H9 (cell line): ENCODE results near the gene VWA5B1. TPM values are rescaled to one million over a fixed set of nuclear protein-coding genes. Genes with fewer than 3 reads are reported as not detected.

Source experiments
- DNase-seq: peaks from one replicate; pipeline ENCODE4 v3.0.0-alpha.2; 2017
- H2AFZ ChIP-seq: one replicate; pipeline ENCODE4 v1.6.1; 2013; ENCODE audit warnings: mild to moderate bottlenecking, low read length, control low read depth, moderate library complexity
- H2AK5ac ChIP-seq: 2 replicates; pipeline ENCODE4 v1.6.1; 2013; ENCODE audit warnings: low read length, control low read depth, mixed read lengths; ENCODE audit not compliant: insufficient read length
- H2BK120ac ChIP-seq: one replicate; pipeline ENCODE4 v1.6.1; 2013; ENCODE audit warnings: low read depth, mild to moderate bottlenecking, low read length, control low read depth, inconsistent platforms; ENCODE audit not compliant: poor library complexity, severe bottlenecking
- H2BK12ac ChIP-seq: 2 replicates; pipeline ENCODE4 v1.6.1; 2013; ENCODE audit warnings: low read length, control low read depth, mixed read lengths, low read depth; ENCODE audit not compliant: insufficient read length
- H2BK15ac ChIP-seq: 2 replicates; pipeline ENCODE4 v1.6.1; 2013; ENCODE audit warnings: low read depth, low read length, control low read depth
- H2BK20ac ChIP-seq: one replicate; pipeline ENCODE4 v1.6.1; 2013; ENCODE audit warnings: low read depth, mild to moderate bottlenecking, low read length, control low read depth, inconsistent platforms; ENCODE audit not compliant: poor library complexity, severe bottlenecking
- H2BK5ac ChIP-seq: 2 replicates; pipeline ENCODE4 v1.6.1; 2013; ENCODE audit warnings: low read length, control low read depth, mixed read lengths; ENCODE audit not compliant: insufficient read length
- H3K14ac ChIP-seq: 2 replicates; pipeline ENCODE4 v1.6.1; 2013; ENCODE audit warnings: low read length, control low read depth; ENCODE audit not compliant: insufficient read depth
- H3K18ac ChIP-seq: 2 replicates; pipeline ENCODE4 v1.6.1; 2013; ENCODE audit warnings: low read depth, mild to moderate bottlenecking, mixed read lengths, low read length, control low read depth; ENCODE audit not compliant: insufficient read length
- H3K23ac ChIP-seq: 2 replicates; pipeline ENCODE4 v1.6.1; 2013; ENCODE audit warnings: low read length, control low read depth, mixed read lengths, low read depth; ENCODE audit not compliant: insufficient read length
- H3K23me2 ChIP-seq: 2 replicates; pipeline ENCODE4 v1.6.1; 2013; ENCODE audit warnings: low read depth, mild to moderate bottlenecking, mixed read lengths, low read length, control low read depth; ENCODE audit not compliant: insufficient read length, poor library complexity, severe bottlenecking
- H3K27ac ChIP-seq: 2 replicates; pipeline ENCODE4 v1.5.1; 2013; ENCODE audit warnings: low read length, control low read depth, mixed read lengths, low read depth; ENCODE audit not compliant: insufficient read length
- H3K27me3 ChIP-seq: 2 replicates; pipeline ENCODE4 v1.6.1; 2013; ENCODE audit warnings: low read length, control low read depth, inconsistent platforms; ENCODE audit not compliant: insufficient read depth
- H3K4ac ChIP-seq: 2 replicates; pipeline ENCODE4 v1.6.1; 2013; ENCODE audit warnings: low read depth, mild to moderate bottlenecking, control low read depth, inconsistent platforms, low read length, moderate library complexity
- H3K4me1 ChIP-seq: 2 replicates; pipeline ENCODE4 v1.6.1; 2013; ENCODE audit warnings: low read length, control low read depth, inconsistent platforms; ENCODE audit not compliant: insufficient read depth
- H3K4me2 ChIP-seq: 2 replicates; pipeline ENCODE4 v1.6.1; 2013; ENCODE audit warnings: low read length, control low read depth, mixed read lengths; ENCODE audit not compliant: insufficient read length, insufficient read depth
- H3K56ac ChIP-seq: 2 replicates; pipeline ENCODE4 v1.6.1; 2013; ENCODE audit warnings: low read depth, mild to moderate bottlenecking, mixed read lengths, low read length, control low read depth; ENCODE audit not compliant: insufficient read length
- H3K79me1 ChIP-seq: 2 replicates; pipeline ENCODE4 v1.6.1; 2013; ENCODE audit warnings: low read depth, mild to moderate bottlenecking, moderate library complexity, low read length, control low read depth, inconsistent platforms; ENCODE audit not compliant: insufficient read depth, poor library complexity, severe bottlenecking
- H3K79me2 ChIP-seq: 2 replicates; pipeline ENCODE4 v1.6.1; 2013; ENCODE audit warnings: low read length, control low read depth, inconsistent platforms; ENCODE audit not compliant: insufficient read depth
- H3K9ac ChIP-seq: 2 replicates; pipeline ENCODE4 v1.6.1; 2013; ENCODE audit warnings: low read length, control low read depth, mixed read lengths; ENCODE audit not compliant: insufficient read length; ENCODE audit errors: extremely low read depth
- H3K9me3 ChIP-seq: one replicate; pipeline ENCODE4 v1.6.1; 2013; ENCODE audit warnings: low read depth, low read length, inconsistent platforms; ENCODE audit not compliant: control insufficient read depth
- H3T11ph ChIP-seq: one replicate; pipeline ENCODE4 v1.6.1; 2013; ENCODE audit warnings: mild to moderate bottlenecking, low read length, control low read depth, inconsistent platforms
- H4K20me1 ChIP-seq: one replicate; pipeline ENCODE4 v1.6.1; 2013; ENCODE audit not compliant: control insufficient read depth, insufficient read length, insufficient read depth
- H4K5ac ChIP-seq: 2 replicates; pipeline ENCODE4 v1.6.1; 2013; ENCODE audit warnings: low read depth, mild to moderate bottlenecking, mixed read lengths, low read length, control low read depth; ENCODE audit not compliant: insufficient read length
- H4K8ac ChIP-seq: replicated peaks from 2 replicates; pipeline ENCODE4 v1.6.1; 2013; ENCODE audit warnings: low read length, control low read depth, mixed read lengths, low read depth; ENCODE audit not compliant: insufficient read length
- H4K91ac ChIP-seq: 2 replicates; pipeline ENCODE4 v1.6.1; 2013; ENCODE audit warnings: low read depth, mild to moderate bottlenecking, moderate library complexity, mixed read lengths, low read length, control low read depth; ENCODE audit not compliant: insufficient read length
- H3K27ac Mint-ChIP-seq, 3 experiments: 2 replicates in 2 of 3; 3 replicates in 1 of 3; pipeline ENCODE4 v1.8.0; 2020 to 2021; ENCODE audit warnings: mixed read lengths in 3 of 3, mild to moderate bottlenecking in 1 of 3, moderate library complexity in 1 of 3
- H3K27me3 Mint-ChIP-seq: 2 replicates; pipeline ENCODE4 v1.8.0; 2021; ENCODE audit warnings: low read depth, mild to moderate bottlenecking, moderate library complexity, mixed read lengths
- H3K36me3 Mint-ChIP-seq, 3 experiments: 2 replicates in 2 of 3; 3 replicates in 1 of 3; pipeline ENCODE4 v1.8.0; 2020 to 2021; ENCODE audit warnings: low read depth in 3 of 3, mixed read lengths in 3 of 3; ENCODE audit not compliant: insufficient read depth in 1 of 3
- H3K4me1 Mint-ChIP-seq, 2 experiments: 2 replicates each; pipeline ENCODE4 v1.8.0; 2020; ENCODE audit warnings: mixed read lengths in 2 of 2
- H3K4me3 Mint-ChIP-seq, 2 experiments: 2 replicates in 1 of 2; 3 replicates in 1 of 2; pipeline ENCODE4 v1.8.0; 2020 to 2021; ENCODE audit warnings: mild to moderate bottlenecking in 2 of 2, mixed read lengths in 2 of 2, moderate library complexity in 1 of 2
- H3K9me3 Mint-ChIP-seq, 2 experiments: 2 replicates in 1 of 2; 3 replicates in 1 of 2; pipeline ENCODE4 v1.8.0; 2020; ENCODE audit warnings: mild to moderate bottlenecking in 2 of 2, mixed read lengths in 2 of 2, moderate library complexity in 1 of 2
- WGBS: extraction: QIAGEN DNeasy Blood & Tissue Kit; methylation state at CpG from one replicate; pipeline ENCODE4 v1.1.7; 2013; ENCODE audit warnings: missing lambda C conversion rate, low lambda C conversion rate, mixed read lengths; ENCODE audit not compliant: insufficient read length; ENCODE audit errors: extremely low coverage; 5-methylcytosine and 5-hydroxymethylcytosine counted together
- long read RNA-seq: library from polyadenylated mRNA; unstranded; transcript quantifications from one replicate; pipeline ENCODE4 v2.0.0, GENCODE V29; 2020
- total RNA-seq: library from RNA; stranded (reverse); gene quantifications from 2 replicates; pipeline ENCODE4 v1.2.1, GENCODE V29; 2021
- TF ChIP-seq, protein P1 (sequence below): fragments of 200-600 bp; sonication (generic); conservative IDR thresholded peaks from 3 replicates; pipeline ENCODE4 v1.8.0; 2021; ENCODE audit warnings: antibody characterized with exemption, mild to moderate bottlenecking

The VWA5B1 gene, protein sequence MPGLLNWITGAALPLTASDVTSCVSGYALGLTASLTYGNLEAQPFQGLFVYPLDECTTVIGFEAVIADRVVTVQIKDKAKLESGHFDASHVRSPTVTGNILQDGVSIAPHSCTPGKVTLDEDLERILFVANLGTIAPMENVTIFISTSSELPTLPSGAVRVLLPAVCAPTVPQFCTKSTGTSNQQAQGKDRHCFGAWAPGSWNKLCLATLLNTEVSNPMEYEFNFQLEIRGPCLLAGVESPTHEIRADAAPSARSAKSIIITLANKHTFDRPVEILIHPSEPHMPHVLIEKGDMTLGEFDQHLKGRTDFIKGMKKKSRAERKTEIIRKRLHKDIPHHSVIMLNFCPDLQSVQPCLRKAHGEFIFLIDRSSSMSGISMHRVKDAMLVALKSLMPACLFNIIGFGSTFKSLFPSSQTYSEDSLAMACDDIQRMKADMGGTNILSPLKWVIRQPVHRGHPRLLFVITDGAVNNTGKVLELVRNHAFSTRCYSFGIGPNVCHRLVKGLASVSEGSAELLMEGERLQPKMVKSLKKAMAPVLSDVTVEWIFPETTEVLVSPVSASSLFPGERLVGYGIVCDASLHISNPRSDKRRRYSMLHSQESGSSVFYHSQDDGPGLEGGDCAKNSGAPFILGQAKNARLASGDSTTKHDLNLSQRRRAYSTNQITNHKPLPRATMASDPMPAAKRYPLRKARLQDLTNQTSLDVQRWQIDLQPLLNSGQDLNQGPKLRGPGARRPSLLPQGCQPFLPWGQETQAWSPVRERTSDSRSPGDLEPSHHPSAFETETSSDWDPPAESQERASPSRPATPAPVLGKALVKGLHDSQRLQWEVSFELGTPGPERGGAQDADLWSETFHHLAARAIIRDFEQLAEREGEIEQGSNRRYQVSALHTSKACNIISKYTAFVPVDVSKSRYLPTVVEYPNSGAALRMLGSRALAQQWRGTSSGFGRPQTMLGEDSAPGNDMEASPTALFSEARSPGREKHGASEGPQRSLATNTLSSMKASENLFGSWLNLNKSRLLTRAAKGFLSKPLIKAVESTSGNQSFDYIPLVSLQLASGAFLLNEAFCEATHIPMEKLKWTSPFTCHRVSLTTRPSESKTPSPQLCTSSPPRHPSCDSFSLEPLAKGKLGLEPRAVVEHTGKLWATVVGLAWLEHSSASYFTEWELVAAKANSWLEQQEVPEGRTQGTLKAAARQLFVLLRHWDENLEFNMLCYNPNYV
- total RNA-seq = 0.18 TPM in 1 of 2 replicates, not detected in the other
- long read RNA-seq = 0 reads

DNA sequence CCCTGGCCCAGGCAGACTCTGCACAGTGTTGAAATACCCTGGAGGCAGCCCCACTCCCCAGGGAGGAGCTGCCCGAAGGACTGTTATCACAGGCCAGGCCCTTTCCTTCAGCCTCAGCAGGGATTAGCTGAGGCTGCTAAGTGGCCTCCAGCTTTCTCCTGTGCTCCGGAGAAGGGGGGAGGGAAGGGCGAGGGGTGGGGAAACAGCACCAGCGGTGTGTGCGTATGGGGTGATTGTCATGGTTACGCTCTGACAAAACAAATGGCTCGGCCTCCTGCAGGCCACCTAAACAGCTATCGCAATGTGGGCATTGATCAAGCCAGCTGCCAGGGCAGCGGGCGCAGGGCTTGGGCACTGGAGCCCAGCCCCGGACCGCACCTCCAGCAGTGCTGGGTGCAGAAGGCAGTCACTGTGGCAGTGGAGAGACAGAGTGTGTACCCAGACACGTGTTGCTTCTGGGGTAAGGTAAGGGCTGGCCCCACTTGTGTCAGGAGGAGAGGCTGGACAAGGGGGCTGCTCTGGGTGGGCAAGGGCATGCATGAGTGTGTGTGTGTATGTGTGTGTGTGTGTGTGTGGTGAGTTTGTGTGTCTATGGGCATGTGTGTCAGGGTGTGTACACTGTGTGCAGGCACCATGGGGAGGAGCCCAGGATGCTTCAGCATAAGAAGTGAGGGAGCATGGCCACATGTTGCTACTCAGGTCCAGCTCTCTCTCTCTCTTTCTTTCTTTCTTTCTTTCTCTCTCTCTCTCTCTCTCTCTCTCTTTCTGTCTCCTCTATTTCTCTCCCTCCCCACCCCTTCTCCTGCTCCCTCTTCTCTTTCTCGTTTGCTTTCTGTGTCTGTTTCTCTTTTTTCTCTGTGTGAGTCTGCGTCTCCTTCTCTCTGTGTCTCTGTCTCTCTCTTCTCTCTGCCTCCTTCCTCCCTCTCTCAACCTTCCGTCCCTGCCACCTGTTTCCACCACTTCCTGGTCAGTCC lies at the start of gene VWA5B1:
Gene VWA5B1, plus strand, starts transcription at position 252 of the 974 bp plus-strand sequence. CDS start 19,727 bp downstream, outside the sequence.
- no peaks in the 10 kb centered on the region for H3K9me3 Mint-ChIP-seq
- Histone ChIP-seq H3K9me3 (no peaks in the 10 kb centered on the region), H2BK15ac (no peak within 1 kb of the TSS), H3K4me2 (peak within 1 kb of the TSS; percentile 39), H4K8ac (no peak within 1 kb of the TSS), H3K56ac (no peak within 1 kb of the TSS), H3K23me2 (no peaks in the 10 kb centered on the region), H3K27me3 (no peaks in the 10 kb centered on the region; the same call in 1 of the 2 replicates), H4K5ac (no peak within 1 kb of the TSS), H4K20me1 (no peaks in the 10 kb centered on the region), H3K4me1 (peaks cover 4% of the 10 kb centered on the region), H2AK5ac (no peak within 1 kb of the TSS), H3K18ac (peak within 1 kb of the TSS; percentile 51), H3K79me1 (no peaks in the 10 kb centered on the region), H2BK5ac (no peak within 1 kb of the TSS), H3K27ac (no peak within 1 kb of the TSS), H4K91ac (no peak within 1 kb of the TSS), H3K9ac (no peak within 1 kb of the TSS), H3K14ac (peak within 1 kb of the TSS; percentile 80; the same call in 1 of the 2 replicates), H2BK12ac (no peak within 1 kb of the TSS), H3T11ph (no peak within 1 kb of the TSS), H3K79me2 (no peaks in the 10 kb centered on the region), H2BK20ac (peak within 1 kb of the TSS; percentile 49), H3K4ac (no peak within 1 kb of the TSS; the same call in 1 of the 2 replicates), H2BK120ac (no peak within 1 kb of the TSS), H2AFZ (no peak within 1 kb of the TSS), H3K23ac (no peak within 1 kb of the TSS)
- TF ChIP-seq, protein P1, sequence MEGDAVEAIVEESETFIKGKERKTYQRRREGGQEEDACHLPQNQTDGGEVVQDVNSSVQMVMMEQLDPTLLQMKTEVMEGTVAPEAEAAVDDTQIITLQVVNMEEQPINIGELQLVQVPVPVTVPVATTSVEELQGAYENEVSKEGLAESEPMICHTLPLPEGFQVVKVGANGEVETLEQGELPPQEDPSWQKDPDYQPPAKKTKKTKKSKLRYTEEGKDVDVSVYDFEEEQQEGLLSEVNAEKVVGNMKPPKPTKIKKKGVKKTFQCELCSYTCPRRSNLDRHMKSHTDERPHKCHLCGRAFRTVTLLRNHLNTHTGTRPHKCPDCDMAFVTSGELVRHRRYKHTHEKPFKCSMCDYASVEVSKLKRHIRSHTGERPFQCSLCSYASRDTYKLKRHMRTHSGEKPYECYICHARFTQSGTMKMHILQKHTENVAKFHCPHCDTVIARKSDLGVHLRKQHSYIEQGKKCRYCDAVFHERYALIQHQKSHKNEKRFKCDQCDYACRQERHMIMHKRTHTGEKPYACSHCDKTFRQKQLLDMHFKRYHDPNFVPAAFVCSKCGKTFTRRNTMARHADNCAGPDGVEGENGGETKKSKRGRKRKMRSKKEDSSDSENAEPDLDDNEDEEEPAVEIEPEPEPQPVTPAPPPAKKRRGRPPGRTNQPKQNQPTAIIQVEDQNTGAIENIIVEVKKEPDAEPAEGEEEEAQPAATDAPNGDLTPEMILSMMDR = no peak
- H3K27ac Mint-ChIP-seq = peak within 1 kb of the TSS in 2 of 3 experiments; percentile 14 to 95; a peak in 3 of 7 replicates
- peak within 1 kb of the TSS; percentile 56 to 77 for H3K4me3 Mint-ChIP-seq
- peak; percentile 94 for DNase-seq
- H3K4me1 Mint-ChIP-seq = peaks cover 25 to 31% of the 10 kb centered on the region in 2 experiments
- WGBS = no CpG with 5 or more reads among the region's 16 CpGs
- H3K36me3 Mint-ChIP-seq = no peaks in the 10 kb centered on the region; a peak in 1 of 7 replicates
- peaks cover 83% of the 10 kb centered on the region for H3K27me3 Mint-ChIP-seq
